Cardiac fibroblast (primary cell): ENCODE measurements around the gene MRPL57.
"Not testable (repeated sequence)": the region's sequence is repeated elsewhere in the genome, so short reads cannot be mapped to it uniquely, and the experiment has no call there.

Experiments used
- DNase-seq, 2 donors: peaks; one replicate each; pipeline versions ENCODE4 v3.0.0 to v3.0.0-alpha.2; 2010; ENCODE audit warnings: low read depth in 2 of 2
- H3K4me3 ChIP-seq, 2 donors: replicated peaks in 1 of 2; 1 replicate in 1 of 2; 2 replicates in 1 of 2; pipeline ENCODE4 v1.5.1; 2011; ENCODE audit warnings: low read depth in 2 of 2, low read length in 2 of 2, mild to moderate bottlenecking in 2 of 2, moderate library complexity in 1 of 2
- CTCF ChIP-seq: IDR thresholded peaks from one replicate; pipeline ENCODE4 v1.5.1; 2011; ENCODE audit warnings: low read depth, mild to moderate bottlenecking, low read length, inconsistent platforms

MRPL57 gene

GRCh38 chr13:21152251-21152899 is 24.1 kb upstream of the MRPL57 start:
- no peak for TF ChIP-seq CTCF
- no peak overlapping the region for H3K4me3 ChIP-seq

GRCh38 chr13:21164631-21165030 is 11.8 kb upstream of the MRPL57 start:
- H3K4me3 ChIP-seq: no peak overlapping the region
- DNase-seq: peak in 1 of 2 donors; percentile 41
- TF ChIP-seq CTCF: no peak

More at GRCh38 chr13:21152251-21152899, 24.1 kb upstream of the MRPL57 start:
- no peak for DNase-seq

- not testable (repeated sequence) for DNase-seq, H3K4me3 ChIP-seq
Measured at GRCh38 chr13:21165606-21166005, 10.9 kb upstream of the MRPL57 start.

- no peak overlapping the region for H3K4me3 ChIP-seq
- DNase-seq: no peak
- no peak for TF ChIP-seq CTCF
Measured at GRCh38 chr13:21171420-21171819, 5.0 kb upstream of the MRPL57 start.

- not testable (repeated sequence) for DNase-seq, H3K4me3 ChIP-seq
Measured at GRCh38 chr13:21173767-21174166, 2.7 kb upstream of the MRPL57 start.

GRCh38 chr13:21175656-21176214 is 723 bp upstream of the MRPL57 start:
- H3K4me3 ChIP-seq: peak overlapping the region; percentile 93 to 98
- no peak for TF ChIP-seq CTCF
- peak; percentile 33 to 59 for DNase-seq

GRCh38 chr13:21176982-21177284 is 475 bp downstream of the MRPL57 start:
- no peak for DNase-seq
- no peak for TF ChIP-seq CTCF
- peak overlapping the region; percentile 93 to 98 for H3K4me3 ChIP-seq

- no peak for TF ChIP-seq CTCF
- no peak for DNase-seq
Measured at GRCh38 chr13:21181671-21182070, 5.2 kb downstream of the MRPL57 start.

GRCh38 chr13:21186410-21186809 is 10.0 kb downstream of the MRPL57 start:
- not testable (repeated sequence) for H3K4me3 ChIP-seq, DNase-seq

More at GRCh38 chr13:21181671-21182070, 5.2 kb downstream of the MRPL57 start:
- no peak overlapping the region for H3K4me3 ChIP-seq

- DNase-seq: peak in 1 of 2 donors; percentile 27
- H3K4me3 ChIP-seq: not testable (repeated sequence)
Measured at GRCh38 chr13:21194756-21195155, 18.3 kb downstream of the MRPL57 start.

GRCh38 chr13:21197606-21198225 is 21.3 kb downstream of the MRPL57 start:
- H3K4me3 ChIP-seq, DNase-seq: not testable (repeated sequence)
